GM23248 (cell line): ENCODE data around the gene DUSP22.

ENCODE experiments used
- EZH2 ChIP-seq: fragments of 200-600 bp; sonication (generic); IDR thresholded peaks from 2 replicates; pipeline ENCODE4 v1.6.1; 2018; ENCODE audit warnings: antibody characterized with exemption, mild to moderate bottlenecking; ENCODE audit not compliant: insufficient read depth, poor library complexity, severe bottlenecking
- EZH2phosphoT487 ChIP-seq: fragments of 200-600 bp; sonication (generic); IDR thresholded peaks from 2 replicates; pipeline ENCODE4 v1.6.1; 2018; ENCODE audit warnings: antibody characterized with exemption, moderate library complexity, mild to moderate bottlenecking, low read depth; ENCODE audit not compliant: insufficient read depth

DNA sequence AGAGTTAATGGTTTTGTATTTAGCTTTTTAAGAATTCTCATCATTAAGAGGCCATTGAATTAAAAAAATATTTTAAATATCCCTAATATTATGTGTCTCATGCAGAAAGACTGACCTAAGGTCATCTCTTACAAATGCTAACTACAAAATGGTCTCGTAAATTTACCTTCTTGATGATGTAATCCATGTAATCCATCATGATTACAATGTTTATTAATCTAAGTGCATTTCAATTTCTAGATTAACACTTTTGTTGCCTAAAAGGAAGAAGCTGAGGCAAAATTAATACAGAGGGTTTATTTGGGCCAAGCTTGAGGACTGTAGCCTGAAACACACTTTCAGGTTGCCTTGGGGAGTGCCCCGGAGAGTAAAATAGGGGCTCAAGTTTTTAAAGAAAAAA lies 18.4 kb downstream of the DUSP22 start:
- TF ChIP-seq EZH2, result no peak
- no peak for TF ChIP-seq EZH2phosphoT487
